Activated CD8-positive, alpha-beta memory T cell treated with anti-CD3 and anti-CD28 coated beads, Interleukin-2, amount 50 U/mL, for 24 hours (primary cell): Measurements from ENCODE around the gene WRAP53.

Source experiments
- DNase-seq: peaks from one replicate; pipeline ENCODE4 v3.0.0-alpha.2; 2020; ENCODE audit errors: extremely low read depth

The WRAP53 gene

GRCh38 chr17:7684851-7685532 is 3.3 kb upstream of the WRAP53 start:
- DNase-seq, result no peak

DNA sequence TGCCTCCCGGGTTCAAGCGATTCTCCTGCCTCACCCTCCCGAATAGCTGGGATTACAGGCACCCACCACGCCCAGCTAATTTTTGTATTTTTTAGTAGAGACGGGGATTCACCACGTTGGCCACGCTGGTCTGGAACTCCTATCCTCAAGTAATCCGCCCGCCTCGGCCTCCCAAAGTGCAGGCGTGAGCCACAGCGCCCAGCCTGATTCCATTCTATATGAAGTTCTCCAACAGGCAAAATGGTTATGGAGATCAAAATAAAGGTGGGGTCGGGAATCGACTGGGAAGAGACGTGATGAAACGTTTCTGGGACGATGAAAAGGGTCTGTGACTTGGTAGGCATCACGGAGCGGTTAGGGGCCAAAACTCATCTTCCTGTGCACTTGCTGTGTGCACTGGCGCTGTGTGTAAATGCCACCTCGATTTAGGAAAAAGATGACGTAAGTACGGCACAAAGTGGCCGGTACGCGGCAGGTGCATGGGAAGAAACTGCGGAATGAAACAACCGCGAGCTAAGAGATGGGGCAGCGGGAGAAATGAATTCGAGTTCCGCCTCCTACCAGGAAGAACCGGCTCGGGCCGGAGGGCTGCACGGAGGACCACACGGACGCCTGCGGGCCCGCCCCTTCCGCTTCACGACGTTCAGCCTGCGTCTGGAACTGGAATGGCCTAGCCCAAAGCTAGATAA is 2.6 kb upstream of the WRAP53 start:
- DNase-seq, result peak; percentile 73

DNA sequence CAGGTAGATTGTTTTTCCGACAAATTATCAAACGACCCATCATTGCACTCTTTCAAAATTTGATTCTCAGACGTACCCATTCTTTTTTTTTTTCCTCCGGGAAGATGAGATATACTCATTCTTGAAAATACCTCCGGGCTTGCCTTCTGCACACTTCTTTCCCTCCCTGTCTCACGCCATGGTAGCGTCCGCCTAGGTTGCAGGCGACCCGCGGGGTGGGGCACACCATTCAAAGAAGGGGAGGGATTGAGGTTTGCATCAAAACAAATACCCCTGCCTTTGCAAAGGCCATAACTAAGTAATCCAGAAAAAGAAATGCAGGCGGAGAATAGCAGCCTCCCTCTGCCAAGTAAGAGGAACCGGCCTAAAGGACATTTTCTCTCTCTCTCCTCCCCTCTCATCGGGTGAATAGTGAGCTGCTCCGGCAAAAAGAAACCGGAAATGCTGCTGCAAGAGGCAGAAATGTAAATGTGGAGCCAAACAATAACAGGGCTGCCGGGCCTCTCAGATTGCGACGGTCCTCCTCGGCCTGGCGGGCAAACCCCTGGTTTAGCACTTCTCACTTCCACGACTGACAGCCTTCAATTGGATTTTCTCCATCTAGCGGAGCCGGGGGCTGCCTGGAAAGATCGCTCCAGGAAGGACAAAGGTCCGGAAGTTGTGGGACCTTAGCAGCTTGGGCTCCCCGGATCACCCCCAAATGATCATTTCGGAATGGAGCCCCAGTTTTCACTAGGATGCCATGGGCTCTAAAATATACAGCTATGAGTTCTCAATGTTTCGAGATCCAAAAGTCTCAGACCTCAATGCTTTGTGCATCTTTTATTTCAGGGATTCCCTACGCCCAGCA is 1.8 kb upstream of the WRAP53 start:
- peak; percentile 47 for DNase-seq

GRCh38 chr17:7687072-7687907 is 987 bp upstream of the WRAP53 start, which contains the start of gene TP53:
TSS of gene TP53 (minus strand) at chr17:7687490. CDS start at chr17:7676594, 10,896 bp downstream.
- DNase-seq, result peak; percentile 73

GRCh38 chr17:7688808-7689316 is 585 bp downstream of the WRAP53 start:
- DNase-seq, result no peak

- DNase-seq, result no peak
These were observed 7.3 kb downstream of the WRAP53 start for GRCh38 chr17:7695586-7695985.

DNA sequence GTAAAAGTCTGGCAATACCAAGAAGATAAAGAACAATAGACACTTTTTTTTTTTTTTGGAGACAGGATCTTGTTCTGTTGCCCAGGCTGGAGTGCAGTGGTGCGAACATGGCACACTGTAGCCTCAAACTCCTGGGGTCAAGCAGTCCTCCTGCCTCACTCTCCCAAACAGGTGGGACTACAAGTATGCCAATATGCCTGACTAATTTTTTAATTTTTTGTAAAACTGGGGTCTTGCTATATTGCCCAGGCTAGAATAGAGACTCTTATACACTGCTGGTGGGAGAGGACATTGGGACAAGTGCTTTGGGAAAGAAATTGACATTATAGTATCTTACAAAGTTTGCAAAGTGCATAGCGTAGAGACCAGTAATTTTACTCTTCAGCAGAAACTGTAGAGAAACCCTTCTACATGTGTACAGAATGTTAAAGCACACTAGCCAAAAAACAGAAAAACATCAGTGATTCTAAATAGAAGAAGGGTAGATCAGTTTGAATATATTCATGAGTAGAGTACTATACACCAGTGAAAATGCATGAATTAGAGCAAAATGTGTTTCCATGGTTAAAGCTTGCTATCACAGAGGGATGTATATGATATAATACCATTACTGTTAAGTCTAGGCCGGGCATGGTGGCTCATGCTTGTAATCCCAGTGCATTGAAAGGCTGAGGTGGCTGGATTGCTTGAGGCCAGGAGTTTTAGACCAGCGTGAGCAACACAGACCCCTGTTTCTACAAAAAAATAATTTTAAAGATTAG is 9.7 kb downstream of the WRAP53 start:
- DNase-seq, result no peak

DNA sequence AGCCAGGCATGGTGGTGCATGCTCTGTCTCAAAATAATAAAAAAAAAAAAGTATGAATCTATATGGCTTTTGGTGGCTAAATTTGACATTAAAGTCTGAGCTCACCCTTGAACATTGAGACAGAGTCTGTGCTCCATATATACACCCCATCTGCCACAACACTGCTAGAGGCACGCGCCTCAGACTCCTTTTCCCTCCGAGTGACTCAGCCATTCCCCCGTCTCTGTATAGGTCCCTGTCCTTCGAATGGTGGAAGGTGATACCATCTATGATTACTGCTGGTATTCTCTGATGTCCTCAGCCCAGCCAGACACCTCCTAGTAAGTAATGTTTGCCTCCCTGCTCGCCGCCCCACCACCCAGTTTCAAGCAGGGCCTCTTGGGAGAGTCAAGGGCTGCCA is 12.2 kb downstream of the WRAP53 start:
- no peak for DNase-seq

- no peak for DNase-seq
These were observed 13.4 kb downstream of the WRAP53 start for GRCh38 chr17:7701681-7702080.

GRCh38 chr17:7702776-7703175 is 14.5 kb downstream of the WRAP53 start:
- no peak for DNase-seq

- no peak for DNase-seq
These were observed 15.6 kb downstream of the WRAP53 start for GRCh38 chr17:7703584-7704479.

GRCh38 chr17:7704601-7705268 is 16.5 kb downstream of the WRAP53 start, which contains the start of gene EFNB3:
TSS of gene EFNB3 (plus strand) at chr17:7705202. CDS start at chr17:7705599, 397 bp downstream.
- no peak for DNase-seq

GRCh38 chr17:7705269-7706255 is 17.3 kb downstream of the WRAP53 start:
- DNase-seq, result no peak

DNA sequence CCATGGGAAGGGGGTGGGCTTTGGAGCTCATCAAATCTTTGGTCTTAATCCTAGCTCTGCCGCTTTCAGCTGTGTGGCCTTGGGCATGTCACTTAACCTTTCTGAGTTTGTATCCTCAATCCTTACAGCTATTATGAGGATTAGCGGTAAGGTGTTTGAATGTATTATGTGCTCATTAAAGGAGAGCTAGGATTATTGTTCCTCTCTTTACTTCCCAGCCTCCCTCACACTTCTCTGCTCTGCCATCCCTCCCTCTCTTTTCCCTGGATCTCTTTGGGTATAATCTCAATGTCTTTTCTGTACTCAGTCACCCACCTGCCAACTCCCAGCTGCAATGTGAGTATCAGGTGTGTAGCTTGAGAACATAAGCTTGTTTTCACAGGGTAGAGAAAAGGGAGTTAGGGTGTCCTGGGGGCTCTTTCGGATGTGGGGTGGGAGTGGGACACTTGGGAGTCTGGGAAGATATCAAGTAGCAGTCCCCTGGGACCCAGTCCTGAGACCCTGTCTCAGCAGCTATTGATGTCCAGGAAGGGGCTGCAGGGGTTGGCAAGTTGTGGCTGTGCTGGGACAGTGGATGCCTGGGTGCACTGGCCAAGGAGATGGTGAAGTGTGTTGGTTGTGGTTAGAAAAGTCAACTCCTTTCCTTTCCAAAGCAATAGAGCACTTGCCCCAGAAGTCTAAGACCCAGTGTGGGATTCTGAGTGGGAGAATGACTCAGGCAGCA is 18.5 kb downstream of the WRAP53 start:
- DNase-seq, result no peak

GRCh38 chr17:7707446-7707845 is 19.2 kb downstream of the WRAP53 start:
- DNase-seq, result no peak

GRCh38 chr17:7707858-7708750 is 19.8 kb downstream of the WRAP53 start:
- no peak for DNase-seq
